ENCODE data around the gene NOC2L.

- TF ChIP-seq CTCF (optimal IDR thresholded peaks at IDR 0.05 in 1 of 3, IDR thresholded peaks at IDR 0.05 in 1 of 3, conservative IDR thresholded peaks at IDR 0.05 in 1 of 3; ENCODE audit: extremely low read depth in 1 of 3, insufficient read depth in 2 of 3, low read length in 3 of 3) (no peak), EZH2 (IDR thresholded peaks at IDR 0.05; ENCODE audit: low read length) (no peak)
Observed at GRCh38 chr1:967466-968343, 8.6 kb upstream of the NOC2L start.

All from keratinocyte (primary cell).